HUES48 (cell line): ENCODE data around the gene RNF213.

Experiments
- H3K27ac ChIP-seq: one replicate; pipeline ENCODE4 v1.7.0; 2013; ENCODE audit warnings: low read depth, low read length, inconsistent platforms
- H3K27me3 ChIP-seq: 2 replicates; pipeline ENCODE4 v1.6.1; 2013; ENCODE audit warnings: mild to moderate bottlenecking, low read length; ENCODE audit not compliant: control insufficient read depth, insufficient read depth
- H3K36me3 ChIP-seq: 2 replicates; pipeline ENCODE4 v1.6.1; 2013; ENCODE audit warnings: low read length; ENCODE audit not compliant: control insufficient read depth, insufficient read depth
- H3K4me1 ChIP-seq: 2 replicates; pipeline ENCODE4 v1.6.1; 2013; ENCODE audit warnings: mild to moderate bottlenecking, low read length; ENCODE audit not compliant: control insufficient read depth, insufficient read depth
- H3K4me3 ChIP-seq: 2 replicates; pipeline ENCODE4 v1.5.1; 2013; ENCODE audit warnings: mild to moderate bottlenecking, low read depth, low read length
- H3K9ac ChIP-seq: 2 replicates; pipeline ENCODE4 v1.6.1; 2013; ENCODE audit warnings: mild to moderate bottlenecking, low read depth, low read length, moderate library complexity
- H3K9me3 ChIP-seq: 2 replicates; pipeline ENCODE4 v1.6.1; 2013; ENCODE audit warnings: low read length; ENCODE audit not compliant: control insufficient read depth, insufficient read depth

Gene RNF213

DNA sequence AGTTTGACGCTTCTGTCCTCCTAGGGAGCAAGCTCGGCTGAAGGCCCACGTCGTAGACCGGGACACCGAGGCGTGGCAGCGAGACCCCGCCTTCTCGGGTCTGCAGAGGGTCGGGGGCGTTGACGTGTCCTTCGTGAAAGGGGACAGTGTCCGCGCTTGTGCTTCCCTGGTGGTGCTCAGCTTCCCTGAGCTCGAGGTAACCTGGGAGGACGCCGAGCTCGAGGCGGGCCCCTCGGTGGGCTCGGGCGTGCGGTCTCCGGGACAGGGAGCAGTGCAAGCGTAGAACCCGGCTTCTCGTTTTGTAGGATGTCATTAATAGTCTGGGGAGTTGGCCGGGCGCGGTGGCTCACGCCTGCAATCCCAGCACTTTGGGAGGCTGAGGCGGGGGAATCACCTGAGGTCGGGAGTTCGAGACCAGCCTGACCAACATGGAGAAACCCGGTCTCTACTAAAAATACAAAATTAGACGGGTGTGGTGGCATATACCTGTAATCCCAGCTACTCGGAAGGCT is 155.0 kb downstream of the RNF213 start:
- H3K9ac ChIP-seq: peak overlapping the region; percentile 34; the same call in 1 of the 2 replicates
- H3K9me3 ChIP-seq: no peaks in the 10 kb centered on the region
- no peaks in the 10 kb centered on the region for H3K4me1 ChIP-seq
- H3K27me3 ChIP-seq: peaks cover 15% of the 10 kb centered on the region
- H3K27ac ChIP-seq: peak overlapping the region; percentile 96
- peaks cover 13% of the 10 kb centered on the region; the same call in 1 of the 2 replicates for H3K36me3 ChIP-seq
- H3K4me3 ChIP-seq: peak overlapping the region; percentile 100

DNA sequence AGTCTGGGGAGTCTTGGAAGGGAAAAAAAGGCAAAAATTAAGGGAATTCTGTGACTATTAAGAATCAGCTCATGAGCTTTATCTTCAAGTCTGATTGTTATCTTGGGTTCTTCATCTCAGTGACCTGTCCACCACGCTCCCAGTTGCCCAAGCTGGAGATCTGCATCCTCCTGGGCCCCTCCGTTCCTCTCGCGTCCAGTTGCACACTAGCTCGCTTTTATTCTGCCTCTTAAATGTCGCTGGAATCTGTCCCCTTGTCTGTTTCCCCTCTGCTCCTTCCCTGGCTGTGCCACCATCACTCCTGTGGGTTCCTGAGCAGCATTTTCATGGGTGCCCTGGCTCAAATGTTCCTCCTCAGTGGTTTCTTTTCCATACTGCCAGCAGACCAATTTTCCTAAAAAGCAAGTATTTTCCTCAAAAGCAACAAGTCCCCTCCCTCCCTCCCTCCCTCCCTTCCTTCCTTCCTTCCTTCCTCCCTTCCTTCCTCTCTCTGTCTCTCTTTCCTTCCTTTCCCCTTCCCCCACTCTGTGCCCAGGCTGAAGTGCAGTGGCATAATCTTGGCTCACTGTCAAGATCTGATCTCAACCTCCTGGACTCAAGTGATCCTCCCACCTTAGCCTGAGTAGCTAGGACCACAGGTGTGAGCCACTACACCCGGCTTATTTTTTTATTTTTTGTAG is 155.7 kb downstream of the RNF213 start:
- no peaks in the 10 kb centered on the region for H3K4me1 ChIP-seq
- H3K4me3 ChIP-seq: peak overlapping the region; percentile 100; the same call in 1 of the 2 replicates
- H3K36me3 ChIP-seq: peaks cover 13% of the 10 kb centered on the region; the same call in 1 of the 2 replicates
- no peaks in the 10 kb centered on the region for H3K9me3 ChIP-seq
- peaks cover 15% of the 10 kb centered on the region for H3K27me3 ChIP-seq
- no peak overlapping the region for H3K27ac ChIP-seq
- H3K9ac ChIP-seq: no peak overlapping the region

GRCh38 chr17:80416940-80417293 is 156.3 kb downstream of the RNF213 start:
- Histone ChIP-seq H3K27me3 (peaks cover 15% of the 10 kb centered on the region), H3K27ac (no peak overlapping the region), H3K9ac (no peak overlapping the region), H3K4me1 (no peaks in the 10 kb centered on the region), H3K36me3 (peaks cover 13% of the 10 kb centered on the region; the same call in 1 of the 2 replicates), H3K4me3 (no peak overlapping the region), H3K9me3 (no peaks in the 10 kb centered on the region)

- H3K4me1 ChIP-seq: no peaks in the 10 kb centered on the region
- H3K36me3 ChIP-seq: peaks cover 13% of the 10 kb centered on the region; the same call in 1 of the 2 replicates
- no peaks in the 10 kb centered on the region for H3K9me3 ChIP-seq
- H3K4me3 ChIP-seq: no peak overlapping the region
- H3K27me3 ChIP-seq: peaks cover 10% of the 10 kb centered on the region
- no peak overlapping the region for H3K9ac ChIP-seq
- H3K27ac ChIP-seq: no peak overlapping the region
Observed at GRCh38 chr17:80418589-80418988, 157.9 kb downstream of the RNF213 start.

GRCh38 chr17:80419255-80419654 is 158.6 kb downstream of the RNF213 start:
- H3K4me3 ChIP-seq: no peak overlapping the region
- H3K27ac ChIP-seq: no peak overlapping the region
- H3K36me3 ChIP-seq: peaks cover 13% of the 10 kb centered on the region; the same call in 1 of the 2 replicates
- H3K4me1 ChIP-seq: no peaks in the 10 kb centered on the region
- H3K9me3 ChIP-seq: no peaks in the 10 kb centered on the region
- no peak overlapping the region for H3K9ac ChIP-seq
- H3K27me3 ChIP-seq: peaks cover 3% of the 10 kb centered on the region

DNA sequence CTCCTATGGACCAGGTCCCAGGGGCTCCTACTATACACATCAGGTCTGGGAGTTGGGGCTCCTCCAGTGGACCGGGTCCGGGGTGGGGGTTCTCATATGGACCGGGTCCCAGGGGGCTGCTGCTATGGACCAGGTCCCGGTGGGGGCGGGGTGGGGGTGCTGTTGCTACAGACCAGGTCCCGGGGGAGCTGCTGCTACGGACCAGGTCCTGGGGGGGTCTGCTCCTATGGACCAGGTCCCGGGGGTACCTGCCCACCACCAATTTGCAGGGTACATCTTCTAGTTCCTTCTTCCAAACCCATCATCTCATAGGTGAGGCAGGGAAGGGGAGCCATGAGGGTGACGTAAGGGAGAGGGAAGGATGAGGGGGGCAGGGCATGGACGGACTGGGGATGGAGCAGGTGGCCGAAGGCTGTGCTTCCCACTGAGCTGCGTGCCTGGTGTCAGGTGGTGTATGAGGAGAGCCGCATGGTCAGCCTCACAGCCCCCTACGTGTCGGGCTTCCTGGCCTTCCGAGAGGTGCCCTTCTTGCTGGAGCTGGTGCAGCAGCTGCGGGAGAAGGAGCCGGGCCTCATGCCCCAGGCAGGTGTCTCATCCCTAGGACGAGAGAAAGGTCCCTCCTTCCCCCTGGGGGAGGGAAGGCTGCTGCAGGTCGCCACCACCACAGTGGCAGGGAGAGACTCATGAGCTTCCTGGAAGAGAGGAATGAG is 160.9 kb downstream of the RNF213 start:
- no peak overlapping the region for H3K9ac ChIP-seq

GRCh38 chr17:80422276-80422675 is 161.6 kb downstream of the RNF213 start:
- Histone ChIP-seq H3K27me3 (no peaks in the 10 kb centered on the region), H3K4me3 (no peak overlapping the region), H3K36me3 (peaks cover 9% of the 10 kb centered on the region; the same call in 1 of the 2 replicates), H3K9ac (no peak overlapping the region), H3K4me1 (peaks cover 3% of the 10 kb centered on the region; the same call in 1 of the 2 replicates), H3K27ac (no peak overlapping the region), H3K9me3 (no peaks in the 10 kb centered on the region)

More for the DNA sequence above, 160.9 kb downstream of the RNF213 start:
- no peak overlapping the region for H3K4me3 ChIP-seq
- H3K9me3 ChIP-seq: no peaks in the 10 kb centered on the region
- peaks cover 13% of the 10 kb centered on the region; the same call in 1 of the 2 replicates for H3K36me3 ChIP-seq
- no peaks in the 10 kb centered on the region for H3K4me1 ChIP-seq
- no peaks in the 10 kb centered on the region for H3K27me3 ChIP-seq
- H3K27ac ChIP-seq: no peak overlapping the region

- H3K36me3 ChIP-seq: peaks cover 2% of the 10 kb centered on the region; the same call in 1 of the 2 replicates
- no peak overlapping the region for H3K27ac ChIP-seq
- no peak overlapping the region for H3K4me3 ChIP-seq
- H3K9me3 ChIP-seq: no peaks in the 10 kb centered on the region
- H3K9ac ChIP-seq: no peak overlapping the region
- peaks cover 4% of the 10 kb centered on the region; the same call in 1 of the 2 replicates for H3K4me1 ChIP-seq
- no peaks in the 10 kb centered on the region for H3K27me3 ChIP-seq
Observed at GRCh38 chr17:80422981-80423380, 162.3 kb downstream of the RNF213 start.

DNA sequence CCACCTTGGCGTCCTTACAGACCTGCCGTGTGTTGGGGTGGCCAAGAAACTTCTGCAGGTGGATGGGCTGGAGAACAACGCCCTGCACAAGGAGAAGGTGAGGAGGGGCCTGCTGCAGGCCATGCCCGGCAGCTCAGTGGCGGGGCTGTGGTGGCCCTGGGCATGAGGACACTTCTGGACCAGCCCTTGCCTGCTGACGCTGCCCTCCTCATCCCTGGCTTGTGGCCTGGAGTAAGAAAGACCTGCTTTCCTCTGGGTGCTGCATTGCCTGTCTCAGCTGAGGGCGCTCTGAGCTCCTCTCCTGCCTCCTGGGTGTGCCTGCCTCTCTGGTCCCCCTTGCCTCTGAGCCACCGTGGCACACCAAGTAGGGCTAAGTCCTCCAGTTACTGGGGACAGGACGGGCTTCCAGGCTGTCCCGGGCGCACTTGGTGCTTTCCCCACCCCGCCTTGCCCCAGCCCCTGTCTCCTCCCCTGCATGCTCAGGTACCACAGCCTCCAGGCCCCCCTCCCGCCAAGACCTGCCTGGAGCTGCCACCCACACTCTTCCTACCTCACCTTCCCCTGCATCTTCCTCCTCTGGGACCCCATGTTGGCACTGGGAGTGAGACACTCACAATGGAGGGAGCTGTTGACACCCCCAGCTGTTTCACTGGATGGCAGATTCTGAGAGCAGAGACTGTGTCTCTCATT is 163.0 kb downstream of the RNF213 start:
- Histone ChIP-seq H3K27ac (no peak overlapping the region), H3K9ac (no peak overlapping the region), H3K36me3 (no peaks in the 10 kb centered on the region), H3K4me1 (peaks cover 4% of the 10 kb centered on the region; the same call in 1 of the 2 replicates), H3K27me3 (no peaks in the 10 kb centered on the region), H3K9me3 (no peaks in the 10 kb centered on the region), H3K4me3 (no peak overlapping the region)

GRCh38 chr17:80424261-80424660 is 163.6 kb downstream of the RNF213 start:
- H3K9me3 ChIP-seq: no peaks in the 10 kb centered on the region
- H3K36me3 ChIP-seq: no peaks in the 10 kb centered on the region
- peaks cover 4% of the 10 kb centered on the region; the same call in 1 of the 2 replicates for H3K4me1 ChIP-seq
- H3K4me3 ChIP-seq: no peak overlapping the region
- no peak overlapping the region for H3K27ac ChIP-seq
- no peak overlapping the region for H3K9ac ChIP-seq
- H3K27me3 ChIP-seq: no peaks in the 10 kb centered on the region
